Measurements from ENCODE around the gene TMEM174. TPM values are rescaled to one million over a fixed set of nuclear protein-coding genes. Genes with fewer than 3 reads are reported as not detected.
"Not testable (repeated sequence)": the region's sequence is repeated elsewhere in the genome, so short reads cannot be mapped to it uniquely, and the experiment has no call there.

The TMEM174 gene
- total RNA-seq, 1 donor from 2014 or later, result not detected

DNA sequence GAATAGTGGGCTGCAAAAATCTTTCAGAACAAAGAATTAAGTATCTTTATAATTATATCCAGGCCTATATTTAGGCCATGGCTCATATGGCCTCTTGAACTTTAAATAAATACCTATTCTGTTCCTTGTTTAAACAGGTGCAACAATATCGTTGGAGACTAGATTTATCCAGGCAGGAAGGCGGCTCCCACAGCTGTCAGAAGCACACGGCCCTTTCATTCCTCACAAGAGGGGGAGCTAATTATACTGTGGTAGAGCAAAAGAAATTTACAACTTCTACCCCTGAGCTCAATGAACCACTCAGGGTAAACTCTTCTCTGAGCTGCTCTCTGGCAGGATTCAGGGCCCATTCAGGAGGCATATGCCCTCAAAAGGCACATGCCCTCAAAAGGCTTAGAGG is 31.3 kb downstream of the TMEM174 start:
- Histone ChIP-seq H3K4me1 (peaks cover 8% of the 10 kb centered on the region), H3K27ac (replicated peaks) (no peak overlapping the region), H3K36me3 (no peaks in the 10 kb centered on the region), H3K9me3 (replicated peaks) (peaks cover 19% of the 10 kb centered on the region), H3K27me3 (ENCODE audit: low read depth) (peaks cover 73% of the 10 kb centered on the region), H3K4me3 (no peak overlapping the region)
- no peak for DNase-seq
- intact Hi-C loops (cut with micrococcal nuclease), result no loop called here
- TF ChIP-seq, protein P1, sequence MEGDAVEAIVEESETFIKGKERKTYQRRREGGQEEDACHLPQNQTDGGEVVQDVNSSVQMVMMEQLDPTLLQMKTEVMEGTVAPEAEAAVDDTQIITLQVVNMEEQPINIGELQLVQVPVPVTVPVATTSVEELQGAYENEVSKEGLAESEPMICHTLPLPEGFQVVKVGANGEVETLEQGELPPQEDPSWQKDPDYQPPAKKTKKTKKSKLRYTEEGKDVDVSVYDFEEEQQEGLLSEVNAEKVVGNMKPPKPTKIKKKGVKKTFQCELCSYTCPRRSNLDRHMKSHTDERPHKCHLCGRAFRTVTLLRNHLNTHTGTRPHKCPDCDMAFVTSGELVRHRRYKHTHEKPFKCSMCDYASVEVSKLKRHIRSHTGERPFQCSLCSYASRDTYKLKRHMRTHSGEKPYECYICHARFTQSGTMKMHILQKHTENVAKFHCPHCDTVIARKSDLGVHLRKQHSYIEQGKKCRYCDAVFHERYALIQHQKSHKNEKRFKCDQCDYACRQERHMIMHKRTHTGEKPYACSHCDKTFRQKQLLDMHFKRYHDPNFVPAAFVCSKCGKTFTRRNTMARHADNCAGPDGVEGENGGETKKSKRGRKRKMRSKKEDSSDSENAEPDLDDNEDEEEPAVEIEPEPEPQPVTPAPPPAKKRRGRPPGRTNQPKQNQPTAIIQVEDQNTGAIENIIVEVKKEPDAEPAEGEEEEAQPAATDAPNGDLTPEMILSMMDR (IDR thresholded peaks at IDR 0.05; ENCODE audit: borderline replicate concordance), result no peak

DNA sequence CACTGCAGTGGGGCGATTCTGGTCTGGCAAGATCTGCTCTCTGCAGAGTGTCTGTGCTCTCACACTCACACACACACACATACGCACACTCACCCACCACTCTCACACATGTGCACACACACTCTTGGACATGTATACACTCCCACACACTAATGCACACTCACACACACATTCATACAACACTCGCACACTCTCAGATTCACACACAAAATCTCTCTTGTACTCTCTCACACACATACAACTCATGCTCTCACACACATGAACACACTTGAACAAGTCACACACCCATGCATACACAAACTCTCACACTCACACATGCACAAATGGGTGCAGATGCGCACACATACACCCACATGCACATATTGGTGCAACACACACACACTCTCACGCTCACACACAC is 31.7 kb downstream of the TMEM174 start:
- Histone ChIP-seq H3K4me1 (peaks cover 8% of the 10 kb centered on the region), H3K4me3 (no peak overlapping the region), H3K36me3 (no peaks in the 10 kb centered on the region), H3K27me3 (ENCODE audit: low read depth) (peaks cover 77% of the 10 kb centered on the region), H3K9me3 (replicated peaks) (peaks cover 23% of the 10 kb centered on the region), H3K27ac (replicated peaks) (no peak overlapping the region)
- TF ChIP-seq, protein P1 (IDR thresholded peaks at IDR 0.05; ENCODE audit: borderline replicate concordance), result no peak
- no peak for DNase-seq
- intact Hi-C loops (cut with micrococcal nuclease), result no loop called here

DNA sequence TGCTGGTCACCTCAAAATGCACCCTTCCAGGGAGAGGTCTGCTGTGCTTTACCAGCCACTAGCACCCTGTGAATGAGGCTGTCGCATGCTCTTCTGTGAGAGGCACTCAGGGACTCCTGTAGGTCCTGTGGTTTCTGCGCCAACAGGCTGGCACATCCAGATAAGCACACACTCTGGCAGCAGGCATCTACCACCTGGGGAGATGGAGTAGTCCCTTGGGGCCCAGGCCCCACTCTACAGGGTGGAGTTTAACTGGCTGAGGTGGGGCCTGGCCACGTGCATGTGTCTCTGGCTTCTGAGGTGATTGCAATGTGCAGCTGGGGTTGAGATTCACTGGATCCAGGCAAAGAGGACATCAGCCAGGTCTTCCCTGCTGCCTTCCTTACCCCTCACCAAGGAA is 32.3 kb downstream of the TMEM174 start:
- H3K9me3 ChIP-seq (replicated peaks), result peaks cover 28% of the 10 kb centered on the region
- DNase-seq, result no peak
- no peak overlapping the region for H3K27ac ChIP-seq (replicated peaks)
- no peak overlapping the region for H3K4me3 ChIP-seq
- no peaks in the 10 kb centered on the region for H3K36me3 ChIP-seq
- TF ChIP-seq, protein P1 (IDR thresholded peaks at IDR 0.05; ENCODE audit: borderline replicate concordance), result no peak
- H3K4me1 ChIP-seq, result peaks cover 8% of the 10 kb centered on the region
- peaks cover 82% of the 10 kb centered on the region for H3K27me3 ChIP-seq (ENCODE audit: low read depth)
- intact Hi-C loops (cut with micrococcal nuclease), result no loop called here

DNA sequence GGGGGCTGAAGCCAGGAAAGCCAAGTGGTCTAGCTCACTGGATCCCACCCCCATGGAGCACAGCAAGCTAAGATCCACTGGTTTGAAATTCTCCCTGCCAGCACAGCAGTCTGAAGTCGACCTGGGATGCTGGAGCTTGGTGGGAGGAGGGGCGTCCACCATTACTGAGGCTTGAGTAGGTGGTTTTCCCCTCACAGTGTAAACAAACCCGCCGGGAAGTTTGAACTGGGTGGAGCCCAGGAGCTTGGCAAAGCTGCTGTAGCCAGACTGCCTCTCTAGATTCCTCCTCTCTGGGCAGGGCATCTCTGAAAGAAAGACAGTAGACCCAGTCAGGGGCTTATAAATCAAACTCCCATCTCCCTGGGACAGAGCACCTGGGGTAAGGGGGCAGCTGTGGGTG is 34.2 kb downstream of the TMEM174 start:
- H3K27ac ChIP-seq (replicated peaks); H3K36me3 ChIP-seq; intact Hi-C loops (cut with micrococcal nuclease); DNase-seq; H3K4me3 ChIP-seq; H3K4me1 ChIP-seq: not testable (repeated sequence)
- peaks cover 28% of the 10 kb centered on the region for H3K9me3 ChIP-seq (replicated peaks)
- peaks cover 99% of the 10 kb centered on the region for H3K27me3 ChIP-seq (ENCODE audit: low read depth)

DNA sequence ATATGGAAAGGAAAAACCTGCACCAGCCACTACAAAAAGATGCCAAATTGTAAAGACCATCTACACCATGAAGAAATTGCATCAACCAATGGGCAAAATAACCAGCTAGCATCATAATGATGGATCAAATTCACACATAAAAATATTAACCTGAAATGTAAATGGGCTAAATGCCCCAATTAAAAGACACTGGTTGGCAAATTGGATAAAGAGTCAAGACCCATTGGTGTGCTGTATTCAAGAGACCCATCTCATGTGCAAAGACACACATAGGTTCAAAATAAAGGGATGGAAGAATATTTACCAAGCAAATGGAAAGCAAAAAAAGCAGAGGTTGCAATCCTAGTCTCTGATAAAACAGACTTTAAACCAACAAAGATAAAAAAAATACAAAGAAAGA is 36.1 kb downstream of the TMEM174 start:
- not testable (repeated sequence) for H3K36me3 ChIP-seq
- H3K27me3 ChIP-seq (ENCODE audit: low read depth), result peaks cover 100% of the 10 kb centered on the region

DNA sequence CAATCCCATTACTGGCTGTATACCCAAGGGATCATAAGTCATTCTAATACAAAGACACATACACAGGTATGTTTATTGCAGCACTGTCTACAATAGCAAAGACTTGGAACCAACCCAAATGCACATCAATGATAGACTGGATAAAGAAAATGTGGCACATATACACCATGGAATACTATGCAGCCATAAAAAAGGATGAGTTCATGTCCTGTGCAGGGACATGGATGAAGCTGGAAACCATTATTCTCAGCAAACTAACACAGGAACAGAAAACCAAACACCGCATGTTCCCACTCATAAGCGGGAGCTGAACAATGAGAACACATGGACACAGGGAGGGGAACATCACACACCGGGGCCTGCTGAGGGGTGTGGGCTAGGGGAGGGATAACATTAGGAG is 39.7 kb downstream of the TMEM174 start:
- H3K4me3 ChIP-seq; DNase-seq; H3K36me3 ChIP-seq; intact Hi-C loops (cut with micrococcal nuclease); H3K27ac ChIP-seq (replicated peaks): not testable (repeated sequence)
- Histone ChIP-seq H3K9me3 (replicated peaks) (peaks cover 27% of the 10 kb centered on the region), H3K27me3 (ENCODE audit: low read depth) (peaks cover 100% of the 10 kb centered on the region), H3K4me1 (peaks cover 14% of the 10 kb centered on the region)

More for the DNA sequence above, 36.1 kb downstream of the TMEM174 start:
- DNase-seq; intact Hi-C loops (cut with micrococcal nuclease); H3K27ac ChIP-seq (replicated peaks); H3K4me3 ChIP-seq; H3K4me1 ChIP-seq: not testable (repeated sequence)
- peaks cover 32% of the 10 kb centered on the region for H3K9me3 ChIP-seq (replicated peaks)

DNA sequence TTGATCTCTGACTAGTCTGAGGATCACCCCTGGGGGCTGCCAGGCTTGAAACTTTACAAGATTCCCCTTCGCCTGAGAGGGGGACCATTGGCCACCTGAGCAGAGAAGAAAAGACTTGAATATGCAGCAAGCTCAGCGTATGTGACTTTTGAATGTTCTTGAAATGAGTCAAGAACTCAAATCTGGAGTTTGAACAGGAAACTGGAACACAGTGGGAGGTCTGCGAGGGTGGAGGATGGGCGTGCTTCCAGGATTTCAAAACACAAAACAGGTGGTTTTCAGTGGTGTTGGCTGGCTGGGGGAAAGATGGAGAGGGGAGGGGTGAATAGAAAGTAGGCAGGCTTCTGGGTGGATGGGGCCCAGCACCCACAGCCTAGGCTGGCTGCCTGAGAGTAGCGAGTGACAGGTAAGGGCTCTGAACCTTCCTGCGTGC is 40.6 kb downstream of the TMEM174 start:
- intact Hi-C loops (cut with micrococcal nuclease), result no loop called here

More for the DNA sequence above, 40.6 kb downstream of the TMEM174 start:
- Histone ChIP-seq H3K9me3 (replicated peaks) (peaks cover 20% of the 10 kb centered on the region), H3K36me3 (no peaks in the 10 kb centered on the region), H3K27ac (replicated peaks) (no peak overlapping the region), H3K4me3 (no peak overlapping the region), H3K27me3 (ENCODE audit: low read depth) (peaks cover 100% of the 10 kb centered on the region), H3K4me1 (peaks cover 14% of the 10 kb centered on the region)
- DNase-seq, result no peak
- TF ChIP-seq, protein P1 (IDR thresholded peaks at IDR 0.05; ENCODE audit: borderline replicate concordance), result no peak
